Stimulated activated CD4-positive, alpha-beta T cell treated with anti-CD3 and anti-CD28 coated beads, Interleukin-12 subunit alpha, Interleukin-12 subunit beta, amount 100 ng/mL, for 24 hours (primary cell): ENCODE results near the gene PFN3.
"Not testable (repeated sequence)": the region's sequence is repeated elsewhere in the genome, so short reads cannot be mapped to it uniquely, and the experiment has no call there.

Experiments used
- DNase-seq, 2 experiments: peaks; one replicate each; pipeline ENCODE4 v3.0.0-alpha.2; 2020; ENCODE audit warnings: low read depth in 2 of 2

Gene PFN3

DNA sequence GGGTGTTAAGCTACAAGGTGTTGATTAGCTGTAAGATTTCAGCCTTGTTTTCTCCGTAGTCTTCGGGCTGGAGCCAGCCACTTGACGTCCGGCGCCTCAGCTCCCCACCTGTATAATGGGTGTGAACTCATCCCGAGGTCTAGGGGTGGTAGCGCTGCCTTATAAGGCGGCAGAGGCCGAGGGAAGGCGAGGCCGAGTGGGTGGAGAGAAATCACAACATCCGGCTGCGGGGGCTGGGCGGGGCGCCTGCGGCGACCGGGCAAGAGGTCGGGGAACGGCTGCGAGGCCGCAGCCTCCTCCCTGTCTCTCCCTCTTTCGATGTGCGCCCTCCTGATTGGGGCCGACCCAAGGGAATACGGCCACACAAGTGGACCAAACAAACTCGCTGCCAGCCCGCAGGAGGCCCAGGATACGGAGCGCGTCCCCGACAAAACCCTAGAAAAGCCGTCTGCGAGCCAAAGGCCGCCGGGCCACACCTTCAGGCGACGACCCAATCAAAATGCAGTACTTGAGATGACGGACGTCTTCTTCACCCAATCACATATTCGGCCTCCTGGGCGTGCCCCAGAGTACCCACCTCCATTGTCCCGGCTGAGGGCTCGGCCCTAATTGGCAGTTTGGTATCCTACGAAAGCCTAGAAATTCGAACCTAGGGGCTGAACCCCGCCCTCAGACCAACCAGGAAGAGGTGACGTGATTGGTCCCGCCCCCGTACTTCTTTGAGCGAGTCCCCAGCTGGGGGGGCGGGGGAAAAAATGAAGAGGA is 25.5 kb upstream of the PFN3 start:
- DNase-seq = peak; percentile 99 to 100

GRCh38 chr5:177425196-177425800 is 24.8 kb upstream of the PFN3 start:
- no peak for DNase-seq

- no peak for DNase-seq
Observed at GRCh38 chr5:177423671-177424070, 23.2 kb upstream of the PFN3 start.

GRCh38 chr5:177421062-177421798 is 20.8 kb upstream of the PFN3 start:
- DNase-seq = no peak

DNA sequence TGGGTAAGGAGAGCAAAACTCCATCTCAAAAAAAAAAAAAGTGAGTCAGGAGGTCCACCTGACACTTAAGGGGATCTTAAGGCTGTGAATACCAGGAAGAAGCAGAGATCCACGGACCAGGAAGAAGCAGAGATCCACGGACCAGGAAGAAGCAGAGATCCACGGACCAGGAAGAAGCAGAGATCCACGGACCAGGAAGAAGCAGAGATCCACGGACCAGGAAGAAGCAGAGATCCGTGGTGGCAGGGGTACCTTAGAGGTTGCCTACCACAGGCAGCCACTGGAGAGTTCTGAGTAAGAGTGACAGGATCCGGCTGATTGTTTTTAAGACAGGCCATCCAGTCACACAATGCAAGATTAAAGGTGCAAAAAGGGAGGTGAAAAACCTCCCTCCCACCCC is 20.0 kb upstream of the PFN3 start:
- not testable (repeated sequence) for DNase-seq

GRCh38 chr5:177419046-177419445 is 18.6 kb upstream of the PFN3 start:
- DNase-seq = no peak

- not testable (repeated sequence) for DNase-seq
Observed at GRCh38 chr5:177417081-177417480, 16.6 kb upstream of the PFN3 start.

DNA sequence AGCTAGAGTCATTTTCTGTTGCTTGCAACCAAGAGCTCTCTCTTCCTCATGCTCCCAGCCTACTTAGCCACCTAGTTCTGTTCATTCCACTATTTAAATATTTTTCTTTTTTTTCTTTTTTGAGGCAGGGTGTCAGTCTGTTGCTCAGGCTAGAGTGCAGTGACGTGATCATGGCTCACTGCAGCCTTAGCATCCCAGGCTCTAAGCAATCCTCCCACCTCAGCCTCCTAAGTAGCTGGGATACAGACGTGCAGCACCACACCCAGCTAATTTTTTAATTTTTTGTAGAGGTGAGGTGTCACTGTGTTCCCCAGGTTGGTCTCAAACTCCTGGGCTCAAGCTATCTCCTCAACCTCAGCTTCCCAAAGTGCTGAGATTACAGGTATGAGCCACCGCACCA is 14.0 kb upstream of the PFN3 start:
- no peak for DNase-seq

DNA sequence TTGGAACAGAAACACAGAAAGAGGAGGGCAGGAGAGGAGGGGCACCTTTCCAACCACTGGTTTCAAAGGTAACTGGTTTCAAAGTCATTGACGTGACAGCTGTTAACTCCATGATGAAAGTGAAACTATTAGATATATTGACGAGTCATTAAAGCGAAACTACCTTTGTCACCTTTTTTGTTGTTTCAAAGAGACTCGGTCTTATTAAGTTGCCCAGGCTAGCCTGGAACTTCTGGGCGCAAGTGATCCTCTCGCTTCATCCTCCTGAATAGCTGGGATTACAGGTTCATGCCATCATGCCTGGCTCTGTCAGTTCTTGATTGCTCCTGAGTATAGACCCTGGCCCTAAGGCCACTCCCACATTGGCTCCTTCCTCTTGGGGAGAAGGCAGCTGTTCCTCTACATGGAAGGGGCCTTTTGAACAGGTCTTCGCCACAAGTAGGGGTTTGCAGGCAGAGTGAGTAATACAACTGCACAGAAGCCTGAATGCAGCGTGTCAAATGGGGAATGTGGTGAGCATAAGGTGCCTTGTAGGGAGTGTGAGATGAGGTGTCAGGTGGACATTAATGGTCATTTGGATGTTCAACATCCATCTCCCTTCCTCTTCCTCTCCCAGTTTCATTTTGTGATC is 12.3 kb upstream of the PFN3 start:
- DNase-seq = no peak

GRCh38 chr5:177410575-177410974 is 10.1 kb upstream of the PFN3 start:
- DNase-seq = no peak

DNA sequence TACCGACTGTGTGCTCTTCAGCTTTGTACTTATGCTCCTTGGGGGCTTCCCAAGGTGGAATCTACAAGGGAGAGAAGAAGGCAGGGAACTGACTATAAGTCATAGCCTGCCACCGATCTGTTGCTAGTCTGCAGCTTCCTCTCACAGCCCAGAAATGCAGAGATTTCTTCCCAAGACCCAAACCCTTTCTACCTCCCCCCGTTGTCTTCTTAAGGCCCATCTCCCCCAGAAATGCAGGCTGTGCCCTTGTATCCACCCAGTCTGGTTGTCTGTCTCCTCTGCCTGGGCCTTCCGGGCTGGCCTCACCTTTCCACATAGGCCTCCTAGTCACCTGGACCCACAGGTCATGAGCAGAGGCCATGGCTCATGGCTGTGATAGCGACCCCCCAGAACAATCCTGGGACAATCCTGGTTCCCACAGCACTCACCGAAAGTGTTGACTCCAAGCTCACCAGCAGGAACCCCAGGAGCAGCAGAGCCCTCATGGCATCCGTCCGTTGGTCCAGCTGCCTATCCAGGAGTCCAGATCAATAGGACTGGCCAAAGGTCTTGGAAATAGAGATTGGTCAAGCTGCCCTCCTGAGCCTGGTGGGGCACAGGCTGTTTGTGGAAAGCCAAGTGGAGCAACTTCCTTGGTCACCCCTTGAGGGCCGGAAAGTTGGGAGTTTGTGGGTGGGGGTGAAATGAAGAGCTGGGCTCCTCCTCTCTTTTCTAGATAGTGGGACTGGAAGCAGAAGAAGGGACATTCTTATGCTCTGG is 8.8 kb upstream of the PFN3 start, which contains the start of gene F12:
TSS of gene F12 (minus strand) at position 522 of the 759 bp plus-strand sequence. CDS start at position 485, 37 bp downstream.
- DNase-seq = no peak

GRCh38 chr5:177405805-177406204 is 5.3 kb upstream of the PFN3 start:
- DNase-seq = no peak

DNA sequence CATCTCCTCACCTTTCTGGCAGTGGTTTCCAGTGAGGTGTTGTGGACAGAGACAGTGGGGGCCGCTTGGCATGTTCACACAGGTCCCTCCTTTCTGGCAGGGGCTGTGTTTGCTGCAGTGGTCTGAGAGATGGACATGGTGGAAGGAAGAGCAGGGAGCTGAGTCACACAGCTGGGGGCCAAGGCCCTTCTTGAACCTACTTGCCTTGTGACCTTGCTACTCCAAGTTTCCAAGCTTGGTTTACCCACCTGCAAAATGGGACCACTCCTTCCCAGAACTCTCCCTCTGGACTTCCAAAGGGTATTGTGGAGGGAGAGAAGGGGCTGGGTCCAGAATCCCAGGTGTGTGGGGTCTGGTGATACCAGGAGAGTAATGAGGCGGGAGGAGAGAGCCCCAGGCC is 4.9 kb upstream of the PFN3 start:
- no peak for DNase-seq

DNA sequence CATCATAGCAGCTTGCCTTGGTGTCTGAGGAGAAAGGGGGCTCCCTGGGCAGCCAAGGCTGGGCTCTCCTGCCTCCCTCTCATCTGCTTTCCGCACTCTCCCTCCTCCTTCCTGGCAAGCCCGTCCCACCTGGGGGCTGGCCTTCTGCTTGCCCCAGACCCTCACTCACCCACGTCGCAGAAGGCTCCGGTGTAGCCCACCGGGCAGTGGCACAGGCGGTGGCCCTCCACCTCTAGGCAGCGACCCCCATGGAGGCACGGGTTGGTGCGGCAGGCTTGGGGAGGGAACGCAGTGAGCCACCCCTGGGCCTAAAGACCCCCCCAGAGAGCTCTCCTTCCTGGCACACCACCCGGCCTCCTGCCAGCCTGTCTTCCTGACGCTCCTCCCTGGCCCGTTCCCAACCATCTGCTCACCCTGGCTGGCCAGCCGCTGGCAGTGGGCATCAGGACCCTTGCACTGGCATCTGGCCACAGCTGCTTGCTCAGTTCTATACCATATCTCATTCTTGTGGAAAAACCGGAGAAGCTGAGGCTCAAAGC is 4.2 kb upstream of the PFN3 start:
- DNase-seq = no peak

DNA sequence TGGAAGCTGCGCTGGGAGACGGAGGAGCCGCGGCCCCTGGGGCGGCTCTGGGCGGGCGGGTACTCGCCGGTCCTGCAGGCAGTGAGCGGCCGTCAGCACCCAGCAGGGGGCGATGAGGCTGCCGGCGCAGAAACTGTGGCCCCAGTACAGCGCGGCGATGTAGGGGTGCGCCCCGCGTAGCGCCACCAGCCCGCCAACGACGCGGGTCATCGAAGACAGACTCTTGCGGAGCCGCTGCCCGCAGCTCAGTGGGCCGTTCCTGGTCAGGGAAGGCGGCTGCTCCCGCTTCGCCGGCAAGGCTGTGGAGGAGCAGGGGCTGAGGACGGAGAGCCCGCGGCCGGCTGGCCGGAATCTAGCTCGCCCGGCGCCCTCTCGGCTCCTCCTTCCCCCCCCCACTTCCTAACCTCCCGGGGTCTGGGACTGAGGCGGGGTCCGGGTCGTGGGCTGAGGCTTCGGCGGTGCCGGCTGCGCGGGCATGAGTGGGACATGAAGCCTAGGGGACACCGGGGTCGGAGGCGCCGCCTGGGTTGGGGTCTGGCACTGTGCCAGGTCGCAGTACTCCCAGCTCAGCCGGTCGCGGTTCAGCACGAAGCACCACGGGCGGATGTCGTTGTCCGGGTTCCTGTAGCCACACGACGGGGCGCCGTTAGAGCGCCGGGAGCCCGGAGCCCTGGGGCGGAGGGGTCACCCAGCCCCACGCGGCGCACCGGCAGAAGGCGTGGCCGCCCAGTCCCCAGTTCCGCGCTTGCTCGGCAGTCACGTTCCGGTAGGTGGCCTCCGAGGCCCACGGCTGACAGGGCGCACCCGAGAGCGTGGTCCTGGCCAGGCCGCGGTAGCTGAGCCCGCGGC is 3.6 kb upstream of the PFN3 start:
- DNase-seq = peak; percentile 61 to 79

DNA sequence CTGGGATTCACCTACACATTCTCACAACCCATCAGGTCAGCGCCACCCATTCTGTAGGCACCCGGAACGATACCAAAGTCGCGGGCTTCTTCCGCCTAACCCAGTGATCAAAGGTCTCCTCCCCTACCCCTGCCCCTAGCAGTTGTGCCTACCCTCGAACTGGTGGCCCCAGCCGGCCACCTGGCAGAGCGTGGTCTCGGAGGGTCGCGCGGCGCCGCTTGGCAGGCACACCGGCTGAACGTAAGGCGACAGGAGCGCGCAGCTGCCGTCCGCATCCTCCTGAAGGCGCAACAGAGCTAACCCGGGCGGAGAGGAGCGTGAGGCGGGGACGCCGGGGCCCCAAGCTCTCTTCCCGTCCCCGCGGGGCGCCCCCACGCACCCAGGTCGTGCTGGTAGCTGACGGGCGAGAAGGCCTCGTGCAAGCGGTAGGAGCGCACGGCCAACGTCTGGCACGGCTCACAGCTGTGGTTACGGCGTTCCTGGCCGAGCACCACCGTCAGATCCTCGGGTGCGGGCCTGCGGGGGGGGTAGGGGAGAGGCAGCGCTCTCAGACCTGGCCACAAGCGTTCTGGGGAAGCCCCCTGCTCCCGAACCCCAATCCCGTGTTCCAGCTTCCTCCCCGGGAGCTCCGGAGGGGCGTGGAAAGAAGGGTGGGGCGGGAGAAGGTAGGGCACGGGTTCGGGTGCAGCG is 2.8 kb upstream of the PFN3 start:
- DNase-seq = no peak

DNA sequence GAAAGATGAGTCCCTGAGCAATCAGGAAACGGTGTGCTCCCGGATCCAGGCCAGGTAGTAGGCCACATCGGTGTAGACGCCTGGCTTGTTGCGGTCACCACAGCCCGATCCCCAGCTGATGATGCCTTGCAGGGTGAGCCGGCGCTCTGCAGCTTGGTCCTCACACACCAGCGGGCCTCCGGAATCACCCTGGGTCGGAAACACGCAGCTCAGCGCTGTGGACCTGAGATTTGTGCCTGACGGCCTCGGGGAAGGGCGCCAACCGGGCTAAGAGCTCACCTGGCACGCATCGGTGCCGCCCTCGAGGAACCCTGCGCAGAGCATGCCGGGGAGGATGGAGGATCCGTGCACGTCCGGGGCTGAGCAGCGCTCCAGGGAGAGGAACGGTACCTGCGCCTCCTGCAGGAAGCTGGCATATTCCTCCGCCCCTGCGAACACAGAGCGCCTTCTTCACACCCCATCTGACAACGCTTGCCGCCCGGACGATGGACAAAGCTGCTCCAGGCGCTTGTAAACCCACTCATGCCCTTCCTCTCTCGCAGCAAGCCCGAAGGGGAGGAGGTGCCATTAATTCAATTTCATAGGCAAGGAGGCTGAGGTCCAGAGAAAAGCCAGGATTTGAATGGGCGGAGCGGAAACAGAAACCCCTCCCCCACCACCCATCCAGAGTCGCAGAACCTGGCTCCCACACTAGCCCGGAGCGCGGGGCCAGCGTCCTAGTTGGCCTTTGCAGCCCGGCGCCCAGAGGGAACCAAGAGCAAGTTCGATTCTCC is 2.0 kb upstream of the PFN3 start:
- DNase-seq = peak in 1 of 2 experiments; percentile 72

DNA sequence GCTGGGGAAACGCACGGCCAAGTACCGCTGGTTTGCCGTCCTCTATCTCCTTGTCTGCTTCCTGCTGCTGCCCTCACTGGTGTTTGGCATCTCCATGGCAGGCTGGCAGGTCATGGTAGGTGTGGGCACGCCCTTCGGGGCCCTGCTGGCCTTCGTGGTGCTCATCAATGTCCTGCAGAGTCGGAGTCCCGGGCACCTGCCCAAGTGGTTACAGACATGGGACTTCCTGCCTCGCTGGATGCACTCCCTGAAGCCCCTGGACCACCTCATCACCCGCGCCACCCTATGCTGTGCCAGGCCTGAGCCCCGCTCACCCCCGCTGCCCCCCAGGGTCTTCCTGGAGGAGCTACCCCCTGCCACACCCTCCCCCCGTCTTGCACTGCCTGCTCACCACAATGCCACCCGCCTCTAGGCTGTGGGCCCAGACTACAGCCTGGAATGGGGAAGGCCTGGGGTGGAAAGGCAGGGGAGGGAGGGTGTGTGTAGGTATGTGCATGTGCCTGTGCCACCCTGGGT is 2.5 kb downstream of the PFN3 start:
- DNase-seq = no peak

- no peak for DNase-seq
Observed at GRCh38 chr5:177396807-177397206, 3.7 kb downstream of the PFN3 start.
